ENCODE results near the gene SLC37A3. TPM values are rescaled to one million over a fixed set of nuclear protein-coding genes. Genes with fewer than 3 reads are reported as not detected.

The SLC37A3 gene
- total RNA-seq, 2 donors from 2014 or later, result 57.6 to 65.5 TPM

DNA sequence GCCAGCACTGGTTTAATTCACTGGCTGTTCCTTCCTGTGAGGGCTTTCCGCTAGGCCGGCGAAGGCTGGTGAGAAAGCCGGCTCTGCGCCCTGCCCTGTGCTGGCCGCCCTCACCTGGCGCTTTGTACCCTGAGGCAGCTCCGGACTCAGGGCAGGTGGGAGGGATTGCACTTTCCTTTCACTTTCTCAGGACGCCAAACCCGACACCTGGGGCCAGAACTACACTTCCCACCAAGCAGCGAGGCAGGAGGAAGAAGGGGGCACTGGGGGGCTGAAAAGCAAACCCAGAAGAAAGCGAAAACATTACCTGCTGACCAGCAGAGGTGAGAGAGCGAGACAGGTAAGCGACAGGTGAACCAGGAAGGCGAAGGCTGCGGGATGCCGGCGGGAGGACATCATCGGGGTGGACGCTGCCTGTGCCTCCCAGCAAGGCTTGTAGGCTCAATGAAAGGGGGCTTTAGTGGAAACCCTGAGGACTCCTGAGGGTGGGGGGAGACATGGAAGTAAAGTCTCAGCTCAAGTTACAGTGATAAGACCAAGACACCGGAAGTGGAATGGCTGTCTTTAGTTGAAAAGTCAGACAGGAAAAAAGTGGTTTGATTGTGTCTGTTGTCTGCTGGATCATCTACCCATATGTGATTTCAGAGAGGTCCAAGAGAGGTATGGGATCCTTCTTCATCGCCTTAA lies 5.7 kb upstream of the SLC37A3 start, which contains the start of gene RAB19:
TSS of gene RAB19 (plus strand) at position 181 of the 687 bp plus-strand sequence. CDS start 3,589 bp downstream, outside the sequence.
- DNase-seq, result peak; percentile 71 to 76
- intact Hi-C loops (cut with DNase I, micrococcal nuclease), result no loop called here
- peak; percentile 98 for ATAC-seq

DNA sequence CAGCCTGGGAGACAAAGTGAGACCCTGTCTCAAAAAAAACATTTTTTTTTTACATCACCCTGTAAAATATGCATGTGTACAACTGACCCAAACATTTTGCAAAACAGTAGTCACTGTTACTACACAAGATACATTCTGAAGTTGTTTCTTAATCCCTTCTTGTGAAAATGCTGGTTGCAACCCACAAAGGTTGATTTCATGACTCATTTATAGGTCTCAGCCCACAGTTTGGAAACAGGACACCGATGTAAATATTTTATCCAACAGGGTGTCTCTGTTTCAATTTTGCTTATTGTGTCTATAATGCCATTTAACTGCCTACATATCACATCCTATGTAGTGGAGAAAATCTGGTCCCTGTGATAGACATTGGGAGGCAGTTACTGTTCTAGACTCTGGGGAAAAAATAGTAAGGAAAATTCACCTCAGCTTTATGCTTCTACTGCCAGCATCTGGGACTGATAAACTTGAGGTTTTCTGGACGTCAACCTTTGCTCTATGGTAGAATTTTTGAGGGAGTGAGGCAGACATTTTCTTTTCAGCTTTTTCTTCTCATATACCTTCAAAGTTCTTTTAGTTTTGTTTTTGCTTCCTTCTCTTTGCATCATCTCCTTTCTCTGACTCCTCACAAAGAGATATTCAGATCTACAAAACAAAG lies 4.0 kb upstream of the SLC37A3 start:
- intact Hi-C loops (cut with DNase I, micrococcal nuclease), result no loop called here
- no peak for ATAC-seq

DNA sequence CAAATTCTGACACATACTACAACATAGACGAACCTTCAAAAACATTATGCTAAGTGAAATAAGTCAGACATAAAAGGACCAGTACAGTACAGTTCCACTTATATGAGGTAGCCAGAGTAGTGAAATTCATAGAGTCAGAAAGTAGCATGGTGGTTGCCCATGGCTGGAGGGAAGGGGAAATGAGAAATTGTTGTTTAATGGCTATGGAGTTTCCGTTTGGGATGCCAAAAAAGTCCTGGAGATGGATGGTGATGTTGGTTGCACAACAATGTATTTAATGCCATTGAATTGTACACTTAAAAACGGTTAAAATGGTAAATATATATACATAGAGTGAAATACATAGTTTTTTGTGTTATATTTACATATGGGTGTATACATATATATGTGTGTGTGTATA lies 2.1 kb upstream of the SLC37A3 start:
- ATAC-seq (no peak), DNase-seq (no peak)

More for the DNA sequence above, 4.0 kb upstream of the SLC37A3 start:
- DNase-seq, result no peak

GRCh38 chr7:140398821-140399220 lies 491 bp upstream of the SLC37A3 start:
- ATAC-seq (no peak), DNase-seq (no peak)
- intact Hi-C loops (cut with DNase I, micrococcal nuclease), result no loop called here

More for the DNA sequence above, 2.1 kb upstream of the SLC37A3 start:
- intact Hi-C loops (cut with DNase I, micrococcal nuclease), result no loop called here

DNA sequence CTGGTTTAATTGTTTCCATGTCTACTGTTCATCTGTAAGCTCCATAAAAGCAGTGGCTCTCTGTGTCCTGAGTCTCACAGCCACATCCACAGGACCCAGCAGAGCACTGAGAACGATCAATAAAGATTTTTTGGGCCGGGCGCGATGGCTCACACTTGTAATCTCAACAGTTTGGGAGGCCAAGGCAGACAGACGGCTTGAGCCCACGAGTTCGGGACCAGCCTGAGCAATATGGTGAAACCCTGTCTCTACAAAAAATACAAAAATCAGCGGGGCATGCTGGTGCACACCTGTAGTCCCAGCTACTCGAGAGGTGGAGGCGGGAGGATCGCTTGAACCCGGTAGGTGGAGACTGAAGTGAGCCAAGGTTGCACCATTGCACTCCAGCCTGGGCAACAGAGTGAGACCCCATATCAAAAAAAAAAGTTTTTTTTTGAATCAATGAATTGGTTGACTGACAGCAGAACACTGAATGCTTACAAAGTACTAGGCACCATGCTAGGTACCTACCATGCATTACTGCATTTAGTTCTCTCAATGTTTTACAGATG lies 4.5 kb downstream of the SLC37A3 start:
- no peak for ATAC-seq
- DNase-seq, result no peak
- intact Hi-C loops (cut with DNase I, micrococcal nuclease), result no loop called here

DNA sequence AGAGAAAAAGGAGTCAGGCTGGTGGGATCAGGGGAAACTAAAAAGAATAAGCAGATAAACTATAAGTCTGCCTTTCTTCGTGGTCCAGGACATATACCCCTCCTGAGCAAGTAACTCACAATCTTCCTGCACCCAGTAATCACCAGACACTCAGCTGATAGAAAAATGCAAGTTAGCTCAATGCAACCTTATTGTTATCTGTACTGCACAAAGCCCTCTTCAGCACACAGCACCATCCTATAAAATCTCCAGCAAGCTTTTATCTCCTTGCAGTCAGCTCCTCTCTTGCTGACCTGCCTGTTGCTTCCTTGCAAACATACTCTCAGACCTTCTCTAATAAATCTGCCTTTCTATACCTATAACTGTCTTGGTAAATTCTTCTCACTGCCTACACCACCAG lies 6.7 kb downstream of the SLC37A3 start:
- intact Hi-C loops (cut with DNase I, micrococcal nuclease), result no loop called here
- ATAC-seq (no peak), DNase-seq (no peak)

- ATAC-seq, result no peak
- no peak for DNase-seq
- intact Hi-C loops (cut with DNase I, micrococcal nuclease), result no loop called here
Observed at GRCh38 chr7:140390466-140391190, 7.7 kb downstream of the SLC37A3 start.

DNA sequence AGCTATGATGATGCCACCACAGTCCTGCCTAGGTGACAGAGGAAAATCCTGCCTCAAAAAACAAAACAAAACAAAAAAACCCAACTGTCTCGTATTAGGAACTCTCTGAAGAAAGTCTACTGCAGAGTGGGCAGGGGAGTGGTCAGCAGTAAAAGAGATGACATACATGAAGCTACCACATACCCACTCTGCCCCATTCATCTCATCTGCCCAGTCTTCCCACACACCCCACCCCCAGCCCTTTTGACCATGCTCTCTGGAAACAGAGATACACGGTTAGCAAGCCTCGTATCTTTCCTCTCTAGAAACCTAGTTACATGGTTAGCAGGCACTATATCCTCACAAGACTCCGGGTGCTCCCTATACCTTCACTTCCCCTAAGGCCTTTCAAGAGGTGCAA lies 8.3 kb downstream of the SLC37A3 start:
- ATAC-seq (no peak), DNase-seq (no peak)
- intact Hi-C loops (cut with DNase I, micrococcal nuclease), result no loop called here

DNA sequence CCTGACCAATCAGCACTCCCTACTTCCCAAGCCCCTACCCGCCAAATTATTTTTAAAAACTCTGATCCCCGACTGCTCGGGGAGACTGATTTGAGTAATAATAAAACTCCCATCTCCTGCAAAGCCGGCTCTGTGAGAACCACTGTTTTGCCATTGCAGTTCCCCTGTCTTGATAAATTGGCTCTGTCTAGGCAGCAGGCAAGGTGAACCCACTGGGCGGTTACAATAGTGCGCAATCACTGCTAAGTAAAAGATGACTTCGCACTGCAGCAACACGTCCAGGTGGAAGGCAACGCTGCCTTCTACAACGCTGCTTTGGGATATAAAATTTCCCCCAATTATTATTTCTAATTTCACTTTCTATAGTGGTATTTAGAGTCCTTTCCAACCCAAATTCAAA lies 8.9 kb downstream of the SLC37A3 start:
- ATAC-seq (no peak), DNase-seq (no peak)
- intact Hi-C loops (cut with DNase I, micrococcal nuclease), result no loop called here

- intact Hi-C loops (cut with DNase I, micrococcal nuclease), result no loop called here
- ATAC-seq (no peak), DNase-seq (no peak)
Observed at GRCh38 chr7:140384894-140385545, 13.3 kb downstream of the SLC37A3 start.

DNA sequence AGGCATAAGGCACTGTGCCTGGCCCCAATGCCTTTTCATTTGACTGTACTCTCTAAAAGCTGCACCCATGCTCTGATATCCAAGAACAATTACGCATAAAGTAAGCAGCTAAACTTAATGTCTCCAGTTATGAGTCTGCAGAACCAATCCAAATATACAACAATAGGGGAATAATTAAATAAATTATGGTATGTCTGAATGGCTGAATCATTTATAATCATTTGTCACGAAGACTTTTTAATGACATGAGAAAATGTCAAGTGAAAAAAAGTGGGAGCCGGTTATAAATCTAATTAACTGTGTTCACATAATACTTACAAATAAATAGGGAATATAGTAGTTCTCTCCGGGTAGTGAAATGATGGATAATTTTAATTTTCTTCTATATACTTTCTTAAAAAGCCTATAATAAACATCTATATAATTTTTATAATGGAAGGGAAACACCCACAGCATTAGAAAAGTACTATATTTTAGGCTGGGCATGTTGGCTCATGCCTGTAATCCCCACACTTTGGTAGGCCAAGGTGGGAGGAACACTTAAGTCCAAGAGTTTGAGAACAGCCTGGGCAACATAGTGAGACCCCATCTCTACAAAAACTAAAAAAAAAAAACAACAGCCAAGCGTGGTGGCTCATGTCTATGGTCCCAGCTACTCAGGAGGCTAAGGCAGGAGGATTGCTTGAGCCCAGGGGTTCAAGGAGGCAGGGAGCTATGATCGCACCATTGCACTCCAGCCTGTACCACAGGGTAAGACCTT lies 14.2 kb downstream of the SLC37A3 start:
- DNase-seq (no peak), ATAC-seq (no peak)
- intact Hi-C loops (cut with DNase I, micrococcal nuclease), result no loop called here

- ATAC-seq, result no peak
- DNase-seq, result no peak
- intact Hi-C loops (cut with DNase I, micrococcal nuclease), result no loop called here
Observed at GRCh38 chr7:140375892-140376730, 22.2 kb downstream of the SLC37A3 start.

GRCh38 chr7:140375323-140375722 lies 23.0 kb downstream of the SLC37A3 start:
- intact Hi-C loops (cut with DNase I, micrococcal nuclease), result no loop called here
- DNase-seq (no peak), ATAC-seq (no peak)

- ATAC-seq, result no peak
- DNase-seq, result no peak
- intact Hi-C loops (cut with DNase I, micrococcal nuclease), result no loop called here
Observed at GRCh38 chr7:140369294-140369693, 29.0 kb downstream of the SLC37A3 start.

DNA sequence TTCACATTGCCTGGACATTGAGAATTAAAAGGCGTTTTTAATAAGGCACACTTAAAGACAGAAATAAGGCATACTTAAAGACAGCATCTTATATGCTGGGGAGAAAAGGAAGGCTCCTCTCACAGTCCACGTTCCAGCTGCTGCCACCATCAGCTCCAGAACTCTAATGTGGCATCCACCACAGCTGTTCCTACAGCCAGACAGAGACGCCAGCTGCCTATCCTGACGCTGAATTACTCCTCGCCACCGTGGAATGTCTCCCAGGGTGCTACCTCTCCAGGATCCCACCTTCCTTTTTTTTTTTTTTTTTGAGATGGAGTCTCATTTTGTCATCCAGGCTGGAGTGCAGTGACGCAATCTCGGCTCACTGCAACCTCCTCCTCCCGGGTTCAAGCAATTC lies 30.8 kb downstream of the SLC37A3 start:
- ATAC-seq (no peak), DNase-seq (no peak)
- intact Hi-C loops (cut with DNase I, micrococcal nuclease), result no loop called here

DNA sequence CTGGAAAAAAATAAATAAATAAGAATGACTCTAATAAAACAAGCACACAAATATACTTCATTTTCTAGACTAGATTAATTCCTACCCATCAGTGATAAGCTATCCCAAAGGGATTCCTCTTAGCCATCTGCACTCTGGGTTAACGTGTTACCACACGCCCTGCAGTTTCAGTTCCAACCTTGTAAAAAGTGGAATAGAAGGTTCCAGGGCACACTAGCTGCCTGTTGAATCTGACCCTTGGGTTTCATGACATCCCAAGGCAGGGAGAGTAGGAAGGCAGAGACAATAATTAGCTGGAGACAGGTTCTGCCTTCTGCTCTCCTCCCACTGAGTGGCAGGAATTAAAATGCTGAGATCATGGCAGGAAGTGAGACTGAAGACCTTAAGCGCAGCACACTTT lies 33.5 kb downstream of the SLC37A3 start:
- intact Hi-C loops (cut with DNase I, micrococcal nuclease), result no loop called here
- ATAC-seq (peak; percentile 92), DNase-seq (no peak)

DNA sequence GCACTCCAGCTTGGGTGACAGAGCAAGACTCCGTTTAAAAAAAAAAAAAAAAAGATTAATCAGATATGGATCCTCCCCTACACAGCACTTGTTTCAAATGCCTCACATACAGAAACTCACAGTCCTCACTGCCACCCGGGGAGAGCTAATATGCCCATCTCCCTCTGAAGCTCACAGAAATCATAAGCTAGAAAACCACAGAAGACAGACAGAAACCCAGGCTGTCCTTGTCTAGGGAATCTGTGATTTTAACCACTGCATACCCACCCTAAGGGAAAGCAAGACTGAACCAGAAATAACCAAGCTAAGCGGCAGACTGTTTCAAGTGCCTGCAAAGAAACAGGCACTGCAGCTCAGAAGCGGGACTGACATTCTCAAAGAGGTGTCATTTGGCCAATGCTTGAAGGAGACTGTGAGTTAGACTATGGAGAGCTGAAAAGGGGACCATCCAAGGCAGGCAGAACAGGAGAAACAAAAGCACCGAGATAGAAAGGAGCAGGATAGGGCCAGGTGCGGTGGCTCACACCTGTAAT lies 37.6 kb downstream of the SLC37A3 start:
- intact Hi-C loops (cut with DNase I, micrococcal nuclease), result no loop called here
- DNase-seq, result no peak
- no peak for ATAC-seq
